ENCODE results near the gene KY.

- no peak for TF ChIP-seq CTCF (optimal IDR thresholded peaks at IDR 0.05 in 1 of 3, IDR thresholded peaks at IDR 0.05 in 1 of 3, conservative IDR thresholded peaks at IDR 0.05 in 1 of 3; ENCODE audit: extremely low read depth in 1 of 3, insufficient read depth in 2 of 3, low read length in 3 of 3)
- no peak for TF ChIP-seq EZH2 (IDR thresholded peaks at IDR 0.05; ENCODE audit: low read length)
These were observed 14.4 kb downstream of the KY start for GRCh38 chr3:134636406-134636805.

Measured in keratinocyte (primary cell).